GM18498 (cell line): ENCODE measurements around the gene KCP.
A peak's percentile ranks its signal among the peaks of the same experiment; 100 is the strongest.

Experiments
- ATAC-seq: cut with Tn5 transposase; IDR thresholded peaks from one replicate; pipeline ENCODE4 v1.9.1; 2021; ENCODE audit warnings: mild to moderate bottlenecking, moderate library complexity; ENCODE audit not compliant: unreplicated experiment

KCP gene

GRCh38 chr7:128876586-128876977 lies 33.9 kb downstream of the KCP start:
- no peak for ATAC-seq

- no peak for ATAC-seq
Measured at GRCh38 chr7:128876127-128876526, 34.4 kb downstream of the KCP start.

- no peak for ATAC-seq
Measured at GRCh38 chr7:128875523-128875948, 35.0 kb downstream of the KCP start.

- no peak for ATAC-seq
Measured at GRCh38 chr7:128874140-128875031, 36.1 kb downstream of the KCP start.

- ATAC-seq = no peak
Measured at GRCh38 chr7:128873234-128873633, 37.3 kb downstream of the KCP start.

- ATAC-seq = no peak
Measured at GRCh38 chr7:128872394-128872824, 38.1 kb downstream of the KCP start.

GRCh38 chr7:128871050-128871449 lies 39.5 kb downstream of the KCP start:
- no peak for ATAC-seq

GRCh38 chr7:128869944-128870285 lies 40.6 kb downstream of the KCP start:
- peak; percentile 5 for ATAC-seq

GRCh38 chr7:128869138-128869943 lies 41.2 kb downstream of the KCP start:
- peak; percentile 66 for ATAC-seq

GRCh38 chr7:128868624-128869137 lies 41.8 kb downstream of the KCP start:
- no peak for ATAC-seq

- ATAC-seq = no peak
Measured at GRCh38 chr7:128867842-128868623, 42.5 kb downstream of the KCP start.

- no peak for ATAC-seq
Measured at GRCh38 chr7:128867241-128867640, 43.3 kb downstream of the KCP start.

- ATAC-seq = no peak
Measured at GRCh38 chr7:128865996-128866877, 44.3 kb downstream of the KCP start.

- no peak for ATAC-seq
Measured at GRCh38 chr7:128865303-128865702, 45.2 kb downstream of the KCP start.

- ATAC-seq = peak; percentile 46
Measured at GRCh38 chr7:128863433-128863989, 47.0 kb downstream of the KCP start.

GRCh38 chr7:128862571-128863432 lies 47.7 kb downstream of the KCP start, which contains the start of gene ATP6V1F:
Gene ATP6V1F (plus strand): TSS chr7:128862856. CDS start chr7:128862905, 49 bp downstream.
- peak; percentile 85 for ATAC-seq

GRCh38 chr7:128861957-128862570 lies 48.4 kb downstream of the KCP start:
- no peak for ATAC-seq
